Fibroblast of peridontal ligament (primary cell): ENCODE results near the gene EML1.

ENCODE experiments used
- DNase-seq: peaks from one replicate; pipeline ENCODE4 v3.0.0-alpha.2; 2010; ENCODE audit errors: extremely low read depth

Gene EML1

DNA sequence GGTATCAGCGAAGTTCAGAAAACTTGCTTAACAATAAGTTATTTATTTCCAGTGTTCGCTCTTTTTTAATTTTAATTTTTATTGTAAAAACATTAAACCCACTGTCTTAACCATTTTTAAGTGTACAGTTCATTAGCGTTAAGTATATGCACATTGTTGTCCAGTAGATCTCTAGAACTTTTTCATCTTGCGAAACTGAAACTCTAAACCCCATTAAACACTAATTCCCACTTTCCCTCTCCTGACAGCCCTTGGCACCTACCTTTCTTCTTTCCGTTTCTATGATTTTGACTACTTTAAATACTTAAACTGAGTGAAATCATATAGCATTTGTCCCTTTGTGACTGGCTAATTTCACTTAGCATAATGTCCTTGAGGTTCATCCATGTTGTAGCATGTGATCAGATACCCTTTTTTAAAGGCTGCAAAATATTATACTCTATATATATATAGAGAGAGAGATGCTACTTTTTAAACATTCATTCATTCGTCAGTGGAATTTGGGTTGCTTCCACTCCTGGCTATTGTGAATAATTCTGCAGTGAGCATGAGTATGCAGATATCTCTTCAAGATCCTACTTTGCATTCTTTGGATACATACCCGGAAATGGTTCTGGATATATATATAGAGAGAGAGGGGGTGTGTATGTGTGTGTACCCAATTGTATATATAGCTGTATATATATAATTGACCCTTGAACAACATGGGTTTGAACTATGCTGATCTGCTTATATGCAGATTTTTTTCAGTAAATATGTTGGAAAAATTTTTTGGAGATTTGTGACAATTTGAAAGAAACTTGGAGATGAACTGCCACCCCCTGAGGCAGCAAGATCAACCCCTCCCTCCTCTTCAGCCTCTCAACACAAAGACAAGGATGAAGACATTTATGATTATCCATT, 197.3 kb downstream of the EML1 start:
- DNase-seq, result no peak

DNA sequence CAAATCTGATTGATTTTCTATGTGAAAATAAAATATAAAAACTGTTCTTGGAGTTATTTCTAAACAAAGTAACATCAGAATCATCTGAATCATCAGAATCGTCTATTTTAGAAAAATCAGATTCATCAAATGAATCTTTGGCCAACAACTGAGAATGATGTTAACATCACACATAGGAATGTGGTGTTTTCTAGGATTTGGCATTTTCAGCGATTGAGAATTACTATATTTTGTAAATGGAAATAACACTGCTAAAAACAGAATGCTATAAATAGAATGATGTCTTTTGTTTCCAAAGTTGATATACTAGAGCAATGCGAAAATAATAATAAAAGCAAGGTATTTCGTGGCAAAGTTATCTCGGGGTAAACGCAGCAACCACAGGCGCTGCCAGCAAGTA, 198.1 kb downstream of the EML1 start:
- DNase-seq, result peak; percentile 63
